ENCODE measurements around the gene MOSPD3.

MOSPD3 gene

DNA sequence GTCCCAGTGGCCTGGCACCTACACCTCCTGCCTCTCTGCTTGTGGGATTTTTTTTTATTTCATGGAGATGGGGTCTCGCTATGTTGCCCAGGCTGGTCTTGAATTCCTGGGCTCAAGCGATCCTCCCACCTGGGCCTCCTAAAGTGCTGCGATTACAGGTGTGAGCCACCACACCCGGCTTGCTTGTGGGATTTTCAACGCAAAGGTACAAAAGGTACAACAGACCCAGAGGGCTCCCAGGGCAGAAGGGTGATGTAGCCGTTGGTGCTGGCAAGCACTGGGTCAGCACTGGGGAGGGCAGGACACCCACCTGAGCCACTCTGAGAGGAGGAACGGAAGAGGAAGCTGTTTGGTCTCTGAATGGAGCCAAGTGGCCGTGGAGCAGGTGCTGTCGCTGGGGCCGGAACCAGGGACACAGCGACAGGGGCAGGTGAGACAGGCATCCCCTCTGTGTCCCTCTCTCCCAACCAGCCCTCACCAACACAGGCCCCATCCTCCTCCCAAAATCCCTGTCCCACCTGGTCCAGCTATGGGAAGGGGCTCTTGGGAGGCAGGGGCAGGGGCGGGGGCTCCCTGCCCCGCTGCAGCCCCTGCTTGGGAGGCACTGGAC lies 35.9 kb upstream of the MOSPD3 start:
- TF ChIP-seq POLR2AphosphoS5 (IDR thresholded peaks at IDR 0.05; ENCODE audit: low read depth, low read length) (no peak), SIN3A (IDR thresholded peaks at IDR 0.05; ENCODE audit: borderline replicate concordance, insufficient read depth, low read length) (no peak), TAF1 (IDR thresholded peaks at IDR 0.05; ENCODE audit: borderline replicate concordance, insufficient read depth, low read length) (no peak), FOXP2 (optimal IDR thresholded peaks at IDR 0.05; ENCODE audit: borderline replicate concordance, extremely low read depth, extremely low read length, insufficient read depth) (no peak)
- TF ChIP-seq, protein P1, sequence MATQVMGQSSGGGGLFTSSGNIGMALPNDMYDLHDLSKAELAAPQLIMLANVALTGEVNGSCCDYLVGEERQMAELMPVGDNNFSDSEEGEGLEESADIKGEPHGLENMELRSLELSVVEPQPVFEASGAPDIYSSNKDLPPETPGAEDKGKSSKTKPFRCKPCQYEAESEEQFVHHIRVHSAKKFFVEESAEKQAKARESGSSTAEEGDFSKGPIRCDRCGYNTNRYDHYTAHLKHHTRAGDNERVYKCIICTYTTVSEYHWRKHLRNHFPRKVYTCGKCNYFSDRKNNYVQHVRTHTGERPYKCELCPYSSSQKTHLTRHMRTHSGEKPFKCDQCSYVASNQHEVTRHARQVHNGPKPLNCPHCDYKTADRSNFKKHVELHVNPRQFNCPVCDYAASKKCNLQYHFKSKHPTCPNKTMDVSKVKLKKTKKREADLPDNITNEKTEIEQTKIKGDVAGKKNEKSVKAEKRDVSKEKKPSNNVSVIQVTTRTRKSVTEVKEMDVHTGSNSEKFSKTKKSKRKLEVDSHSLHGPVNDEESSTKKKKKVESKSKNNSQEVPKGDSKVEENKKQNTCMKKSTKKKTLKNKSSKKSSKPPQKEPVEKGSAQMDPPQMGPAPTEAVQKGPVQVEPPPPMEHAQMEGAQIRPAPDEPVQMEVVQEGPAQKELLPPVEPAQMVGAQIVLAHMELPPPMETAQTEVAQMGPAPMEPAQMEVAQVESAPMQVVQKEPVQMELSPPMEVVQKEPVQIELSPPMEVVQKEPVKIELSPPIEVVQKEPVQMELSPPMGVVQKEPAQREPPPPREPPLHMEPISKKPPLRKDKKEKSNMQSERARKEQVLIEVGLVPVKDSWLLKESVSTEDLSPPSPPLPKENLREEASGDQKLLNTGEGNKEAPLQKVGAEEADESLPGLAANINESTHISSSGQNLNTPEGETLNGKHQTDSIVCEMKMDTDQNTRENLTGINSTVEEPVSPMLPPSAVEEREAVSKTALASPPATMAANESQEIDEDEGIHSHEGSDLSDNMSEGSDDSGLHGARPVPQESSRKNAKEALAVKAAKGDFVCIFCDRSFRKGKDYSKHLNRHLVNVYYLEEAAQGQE (IDR thresholded peaks at IDR 0.05; ENCODE audit: insufficient read depth in 1 of 2, low read depth in 2 of 2, low read length in 2 of 2) = no peak

DNA sequence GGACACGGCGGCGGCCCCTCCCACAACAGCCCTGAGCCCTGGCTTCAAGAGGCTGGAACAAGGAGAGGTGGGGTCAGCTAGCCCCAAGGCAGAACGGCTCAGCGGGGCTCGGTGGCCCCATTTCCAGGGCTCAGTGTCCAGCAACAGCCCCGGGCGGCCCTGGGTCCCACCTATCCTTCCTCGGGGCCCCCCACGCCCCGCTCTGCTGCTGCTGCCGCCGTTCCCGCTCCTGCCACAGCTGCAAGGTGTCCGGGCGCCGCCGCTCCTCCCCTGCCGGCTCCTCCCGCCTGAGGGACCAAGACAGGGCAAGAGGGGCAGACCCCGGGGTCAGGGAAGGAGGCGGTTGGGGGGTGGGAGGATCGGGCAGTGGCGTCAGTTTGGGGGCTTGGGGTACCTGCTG lies 35.2 kb upstream of the MOSPD3 start:
- TF ChIP-seq FOXP2 (optimal IDR thresholded peaks at IDR 0.05; ENCODE audit: borderline replicate concordance, extremely low read depth, extremely low read length, insufficient read depth) (no peak), SIN3A (IDR thresholded peaks at IDR 0.05; ENCODE audit: borderline replicate concordance, insufficient read depth, low read length) (no peak), POLR2AphosphoS5 (IDR thresholded peaks at IDR 0.05; ENCODE audit: low read depth, low read length) (no peak), TAF1 (IDR thresholded peaks at IDR 0.05; ENCODE audit: borderline replicate concordance, insufficient read depth, low read length) (no peak)
- TF ChIP-seq, protein P1 (IDR thresholded peaks at IDR 0.05; ENCODE audit: insufficient read depth in 1 of 2, low read depth in 2 of 2, low read length in 2 of 2) = no peak

DNA sequence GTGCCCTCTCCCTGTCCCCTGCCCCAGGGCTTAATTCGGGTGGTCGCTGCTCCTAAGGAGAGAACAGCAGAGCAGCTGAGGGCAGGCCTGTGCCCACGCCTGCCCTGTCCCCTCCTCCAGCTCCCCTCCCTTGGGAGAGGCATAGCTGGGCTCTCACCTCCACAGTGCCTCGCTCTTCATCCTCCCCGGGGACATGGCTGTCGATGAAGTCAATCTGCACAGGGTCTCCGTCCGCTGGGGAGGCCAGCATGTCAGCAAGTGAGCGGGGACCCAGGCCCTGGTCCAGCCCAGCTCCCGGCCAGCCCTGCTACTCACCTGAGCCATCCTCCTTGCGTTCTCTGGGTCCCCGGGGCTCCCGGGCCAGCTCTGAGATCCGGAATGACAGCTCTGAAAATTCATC lies 34.8 kb upstream of the MOSPD3 start:
- TF ChIP-seq POLR2AphosphoS5 (IDR thresholded peaks at IDR 0.05; ENCODE audit: low read depth, low read length) = no peak
- TF ChIP-seq TAF1 (IDR thresholded peaks at IDR 0.05; ENCODE audit: borderline replicate concordance, insufficient read depth, low read length) = no peak
- TF ChIP-seq, protein P1 (IDR thresholded peaks at IDR 0.05; ENCODE audit: insufficient read depth in 1 of 2, low read depth in 2 of 2, low read length in 2 of 2) = no peak
- TF ChIP-seq FOXP2 (optimal IDR thresholded peaks at IDR 0.05; ENCODE audit: borderline replicate concordance, extremely low read depth, extremely low read length, insufficient read depth) = no peak
- no peak for TF ChIP-seq SIN3A (IDR thresholded peaks at IDR 0.05; ENCODE audit: borderline replicate concordance, insufficient read depth, low read length)

DNA sequence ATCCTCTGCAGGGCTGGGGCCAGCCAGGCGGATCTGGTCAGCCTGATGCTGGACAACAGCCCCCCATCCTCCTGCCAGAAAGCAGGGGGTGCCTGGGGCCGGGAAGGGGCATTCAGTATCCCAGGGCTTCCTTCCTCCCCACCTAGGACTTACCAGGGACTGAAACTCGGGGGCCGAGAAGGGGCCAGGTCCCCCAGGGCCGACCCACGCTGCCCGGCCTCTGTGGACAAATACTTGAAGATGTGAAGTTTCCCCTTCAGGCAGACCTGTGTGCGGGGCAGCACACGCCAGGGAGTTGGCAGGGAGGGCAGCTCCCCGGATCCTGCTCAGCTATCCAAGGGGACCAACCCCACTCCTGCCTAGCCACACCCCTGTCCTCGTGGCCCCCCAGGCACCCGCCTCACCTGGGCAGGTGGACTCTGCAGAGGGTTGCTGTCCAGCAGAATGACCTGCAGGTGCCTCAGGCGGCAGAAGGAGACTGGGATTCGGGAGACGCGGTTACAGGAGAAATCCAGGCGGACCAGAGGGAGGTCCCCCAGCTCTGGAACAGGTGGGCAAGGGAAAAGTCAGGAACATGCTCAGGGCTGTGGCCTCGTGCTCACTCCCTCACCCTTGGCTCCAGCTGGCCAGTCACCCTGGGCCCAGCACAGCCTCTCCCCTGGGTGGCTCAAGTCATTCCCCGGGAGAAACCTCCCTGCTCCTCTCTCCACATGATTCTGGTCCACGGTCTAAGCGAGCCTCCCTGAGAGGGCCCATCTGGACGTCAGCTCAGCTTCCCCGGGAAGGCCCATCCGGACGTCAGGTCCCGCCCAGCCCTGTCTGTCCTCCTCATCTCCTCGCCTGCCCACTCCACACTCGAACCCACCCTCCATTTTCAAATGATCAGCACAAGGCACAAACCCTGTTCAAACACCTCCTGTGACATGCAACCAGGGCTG lies 33.8 kb upstream of the MOSPD3 start:
- TF ChIP-seq FOXP2 (optimal IDR thresholded peaks at IDR 0.05; ENCODE audit: borderline replicate concordance, extremely low read depth, extremely low read length, insufficient read depth) = no peak
- TF ChIP-seq POLR2AphosphoS5 (IDR thresholded peaks at IDR 0.05; ENCODE audit: low read depth, low read length) = no peak
- TF ChIP-seq, protein P1 (IDR thresholded peaks at IDR 0.05; ENCODE audit: insufficient read depth in 1 of 2, low read depth in 2 of 2, low read length in 2 of 2) = no peak
- no peak for TF ChIP-seq TAF1 (IDR thresholded peaks at IDR 0.05; ENCODE audit: borderline replicate concordance, insufficient read depth, low read length)
- no peak for TF ChIP-seq SIN3A (IDR thresholded peaks at IDR 0.05; ENCODE audit: borderline replicate concordance, insufficient read depth, low read length)

All from PFSK-1 (cell line).